Psoas muscle (tissue), 8 donors: ENCODE measurements around the gene SLC16A12. TPM values are rescaled to one million over a fixed set of nuclear protein-coding genes. Genes with fewer than 3 reads are reported as not detected.

Source experiments
- ATAC-seq, 4 donors: fragments of 200-7000 bp; cut with Tn5 transposase; one replicate each; pipeline ENCODE4 v1.9.1; 2020; ENCODE audit warnings: moderate library complexity in 3 of 4, mild to moderate bottlenecking in 2 of 4
- DNase-seq, 2 donors: peaks; one replicate each; pipeline ENCODE4 v3.0.0-alpha.2; 2020
- H3K27ac ChIP-seq: fragments of 200-600 bp; one replicate; pipeline ENCODE4 v1.8.0; 2022
- H3K27me3 ChIP-seq, 3 donors: fragments of 200-600 bp in 1 of 3; one replicate each; pipeline versions ENCODE4 v1.6.1 to v1.8.0; 2013 to 2022; ENCODE audit warnings: low read length in 2 of 3, mild to moderate bottlenecking in 2 of 3, moderate library complexity in 1 of 3; ENCODE audit not compliant: insufficient read depth in 3 of 3
- H3K36me3 ChIP-seq, 2 donors: fragments of 200-600 bp in 1 of 2; one replicate each; pipeline versions ENCODE4 v1.6.1 to v1.8.0; 2013 to 2022; ENCODE audit warnings: low read depth in 1 of 2, mild to moderate bottlenecking in 1 of 2, moderate library complexity in 1 of 2; ENCODE audit not compliant: insufficient read depth in 1 of 2
- H3K4me1 ChIP-seq: fragments of 200-600 bp; one replicate; pipeline ENCODE4 v1.8.0; 2022
- H3K4me3 ChIP-seq: fragments of 200-600 bp; one replicate; pipeline ENCODE4 v1.8.0; 2022; ENCODE audit warnings: mild to moderate bottlenecking
- H3K9me3 ChIP-seq: fragments of 200-600 bp; one replicate; pipeline ENCODE4 v1.8.0; 2022
- WGBS, 3 donors: extraction: QIAGEN DNeasy Blood & Tissue Kit; methylation state at CpG; one replicate each; pipeline versions ENCODE4 v1.1.6 to v1.1.7; 2013; 5-methylcytosine and 5-hydroxymethylcytosine counted together
- intact Hi-C, 2 donors: fragments of 100-400 bp; cut with DNase I; formaldehyde crosslinking; loops; one replicate each; pipeline versions ENCODE4 v1.11.0 to v1.14.2; 2022
- polyA plus RNA-seq, 3 donors: library from polyadenylated mRNA; stranded (reverse); fragments of 200-250 nt; gene quantifications; one replicate each; pipeline ENCODE4 v1.2.3, GENCODE V29; 2013
- total RNA-seq, 4 donors: library from RNA; stranded (reverse); fragmentation: NEBNext Ultra II Directional in 2 of 4; extraction: Animal tissue kit (Norgen Biotek cat#: 25700) in 2 of 4; gene quantifications; one replicate each; pipeline versions ENCODE4 v1.2.1 to v1.2.4, GENCODE V29; 2021 to 2023
- TF ChIP-seq, protein P1 (sequence below): fragments of 200-600 bp; IDR thresholded peaks from one replicate; pipeline ENCODE4 v1.8.0; 2022; ENCODE audit warnings: antibody characterized with exemption
- donor health status: healthy with polysubstance abuse.
- donor health status: DM: no; HTN: no; CAD: no; lungs with moderate emphysema.
- donor health status: Bipolar disorder and iron deficiency.
- donor health status: healthy.
- donor health status: DM: yes; HTN: yes; CAD: no.
- donor health status: DM: no; HTN: no; CAD: no.
- donor health status: DM: no; HTN: no; CAD: no.
- donor health status: DM: yes; HTN: yes; CAD: no.

SLC16A12 gene
- total and polyA plus RNA-seq, 7 donors, result 0.74 to 1.9 (median 1.2) TPM

DNA sequence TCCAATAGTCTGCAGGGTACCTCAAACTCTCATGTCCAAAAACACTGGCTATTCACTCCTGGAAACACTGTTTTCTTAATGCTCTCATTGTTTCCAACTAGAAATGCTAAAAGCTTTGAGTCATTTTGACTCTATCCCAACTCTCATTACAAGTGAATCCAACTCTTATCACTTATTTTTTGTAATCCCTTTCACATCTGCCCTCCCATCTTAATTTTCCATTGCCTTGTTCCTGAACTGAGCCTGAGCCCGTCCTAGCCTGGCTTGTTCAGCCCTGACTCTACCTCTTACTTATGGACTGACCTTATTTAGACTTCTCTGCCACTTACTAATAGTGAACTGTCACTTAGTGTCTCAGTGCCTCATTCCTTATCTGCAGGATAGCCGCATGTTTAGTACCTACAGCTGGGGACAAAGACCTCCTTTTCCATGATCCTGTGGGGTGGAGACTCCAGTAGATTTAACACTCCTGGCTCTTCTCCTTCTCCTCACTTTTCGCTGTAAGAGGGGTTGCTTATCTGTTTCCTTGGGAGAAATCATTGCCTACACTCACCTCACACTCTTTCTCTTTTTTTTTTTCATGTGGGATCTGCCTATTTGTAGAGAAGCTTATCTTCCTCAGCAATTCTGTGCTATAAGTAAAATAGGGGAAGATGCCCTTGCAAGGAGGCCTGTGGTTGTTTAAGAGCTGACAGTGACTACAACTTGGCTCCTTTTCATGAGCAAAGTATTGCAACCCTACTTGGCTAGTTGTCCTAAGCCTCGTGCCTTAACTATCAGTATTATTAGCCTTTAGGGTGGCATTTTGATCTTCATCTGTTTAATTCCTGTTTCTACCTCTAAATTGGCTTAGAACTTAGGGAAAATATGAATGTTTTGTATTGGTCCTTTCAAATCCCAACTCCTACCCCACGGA lies 56.4 kb downstream of the SLC16A12 start:
- intact Hi-C loops, result no loop called here
- no peaks in the 10 kb centered on the region for H3K27me3 ChIP-seq
- peak overlapping the region; percentile 33 for H3K27ac ChIP-seq
- ATAC-seq (peak in 2 of 4 donors; percentile 47 to 64), DNase-seq (no peak)
- no peaks in the 10 kb centered on the region for H3K9me3 ChIP-seq
- no peak overlapping the region for H3K4me3 ChIP-seq
- peaks cover 44% of the 10 kb centered on the region for H3K4me1 ChIP-seq
- WGBS, 3 donors, result 60 to 70% (median 60%) methylated on average over 5 of the region's 5 CpGs
- H3K36me3 ChIP-seq, result no peaks in the 10 kb centered on the region
- TF ChIP-seq, protein P1, sequence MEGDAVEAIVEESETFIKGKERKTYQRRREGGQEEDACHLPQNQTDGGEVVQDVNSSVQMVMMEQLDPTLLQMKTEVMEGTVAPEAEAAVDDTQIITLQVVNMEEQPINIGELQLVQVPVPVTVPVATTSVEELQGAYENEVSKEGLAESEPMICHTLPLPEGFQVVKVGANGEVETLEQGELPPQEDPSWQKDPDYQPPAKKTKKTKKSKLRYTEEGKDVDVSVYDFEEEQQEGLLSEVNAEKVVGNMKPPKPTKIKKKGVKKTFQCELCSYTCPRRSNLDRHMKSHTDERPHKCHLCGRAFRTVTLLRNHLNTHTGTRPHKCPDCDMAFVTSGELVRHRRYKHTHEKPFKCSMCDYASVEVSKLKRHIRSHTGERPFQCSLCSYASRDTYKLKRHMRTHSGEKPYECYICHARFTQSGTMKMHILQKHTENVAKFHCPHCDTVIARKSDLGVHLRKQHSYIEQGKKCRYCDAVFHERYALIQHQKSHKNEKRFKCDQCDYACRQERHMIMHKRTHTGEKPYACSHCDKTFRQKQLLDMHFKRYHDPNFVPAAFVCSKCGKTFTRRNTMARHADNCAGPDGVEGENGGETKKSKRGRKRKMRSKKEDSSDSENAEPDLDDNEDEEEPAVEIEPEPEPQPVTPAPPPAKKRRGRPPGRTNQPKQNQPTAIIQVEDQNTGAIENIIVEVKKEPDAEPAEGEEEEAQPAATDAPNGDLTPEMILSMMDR, result no peak

DNA sequence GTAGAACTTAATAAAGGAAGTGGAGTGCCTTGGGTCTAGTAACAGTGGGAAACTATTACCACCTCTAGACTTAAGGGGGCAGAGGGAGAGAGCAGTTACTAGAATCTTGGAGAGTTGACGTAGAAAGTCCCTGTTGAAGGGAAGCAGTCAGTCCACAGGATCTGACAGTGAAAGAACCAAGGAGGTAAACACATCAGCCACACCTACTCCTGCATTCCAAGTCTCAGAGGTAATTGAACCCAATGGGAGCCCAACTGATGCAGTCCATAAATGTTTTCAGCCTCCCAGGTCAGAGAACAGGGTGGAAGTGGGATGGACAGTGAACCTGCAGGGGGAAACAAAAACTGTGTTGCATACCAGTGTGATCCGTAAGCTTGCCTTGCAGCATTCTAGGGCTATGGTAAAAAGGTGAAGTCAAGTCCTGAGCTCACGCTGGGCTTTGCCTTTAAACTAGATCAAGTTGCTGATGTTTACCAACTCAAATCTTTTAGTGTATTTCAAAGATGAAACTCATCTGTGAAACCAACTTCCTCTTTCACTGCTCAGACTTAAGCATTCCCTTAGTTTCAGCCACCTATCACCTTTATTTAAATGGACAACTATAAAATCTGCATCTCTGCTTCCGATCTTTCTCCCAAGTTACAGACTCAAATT lies 57.2 kb downstream of the SLC16A12 start:
- DNase-seq (no peak), ATAC-seq (no peak)
- H3K9me3 ChIP-seq, result no peaks in the 10 kb centered on the region
- peaks cover 44% of the 10 kb centered on the region for H3K4me1 ChIP-seq
- intact Hi-C loops, result no loop called here
- 86 to 94% (median 93%) methylated on average over 4 of the region's 4 CpGs for WGBS, 3 donors
- no peak overlapping the region for H3K4me3 ChIP-seq
- H3K27me3 ChIP-seq, result no peaks in the 10 kb centered on the region
- H3K27ac ChIP-seq, result no peak overlapping the region
- H3K36me3 ChIP-seq, result no peaks in the 10 kb centered on the region
- TF ChIP-seq, protein P1, result no peak

DNA sequence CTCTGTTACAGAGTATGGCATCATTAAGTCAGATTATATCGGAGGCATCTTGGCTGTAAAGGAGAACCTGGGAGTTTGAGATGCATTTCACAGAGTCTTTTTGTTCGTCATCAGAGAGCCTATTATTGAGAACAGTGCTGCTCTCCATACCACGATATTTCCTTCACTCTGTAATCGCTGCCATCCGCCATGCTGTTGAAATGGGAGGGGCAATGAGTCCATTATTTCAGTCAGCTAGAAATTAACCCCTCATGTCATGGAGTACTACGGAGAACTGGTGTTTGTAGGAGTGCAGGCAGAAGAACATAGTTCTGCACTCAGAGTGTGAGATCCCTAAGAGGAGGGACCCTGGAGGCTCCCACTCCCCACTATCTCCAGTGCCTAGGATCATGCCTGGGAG lies 59.2 kb downstream of the SLC16A12 start:
- H3K36me3 ChIP-seq, result no peaks in the 10 kb centered on the region
- no peak overlapping the region for H3K4me3 ChIP-seq
- DNase-seq (no peak), ATAC-seq (peak in 3 of 4 donors; percentile 27 to 50 (median 32))
- intact Hi-C loops, result no loop called here
- no peaks in the 10 kb centered on the region for H3K27me3 ChIP-seq
- H3K27ac ChIP-seq, result peak overlapping the region; percentile 19
- TF ChIP-seq, protein P1, result no peak
- 49 to 56% (median 50%) methylated on average over 6 of the region's 6 CpGs for WGBS, 3 donors
- H3K4me1 ChIP-seq, result peaks cover 44% of the 10 kb centered on the region
- H3K9me3 ChIP-seq, result no peaks in the 10 kb centered on the region

DNA sequence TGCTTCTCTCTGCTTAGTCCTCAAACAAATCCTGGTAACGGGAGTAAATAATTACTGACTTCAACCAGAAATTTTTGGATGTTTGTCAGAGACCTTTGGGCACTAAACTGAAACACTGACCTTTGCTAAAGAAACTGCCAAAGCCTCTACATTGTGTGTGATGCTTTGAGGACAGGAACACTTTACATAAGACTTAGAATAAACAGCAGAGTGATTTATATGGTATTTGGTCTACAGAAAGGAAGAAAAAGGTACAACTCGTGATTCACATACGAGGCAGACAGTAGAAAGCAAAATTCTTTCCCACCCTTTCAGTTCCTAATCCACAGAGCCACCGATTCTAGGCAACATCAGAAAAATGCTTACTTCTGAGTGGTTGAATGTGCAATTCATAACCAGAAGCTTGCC lies 59.8 kb downstream of the SLC16A12 start:
- WGBS, 3 donors, result 29 to 46% (median 31%) methylated on average over 4 of the region's 4 CpGs
- DNase-seq, result no peak
- H3K27me3 ChIP-seq, result no peaks in the 10 kb centered on the region
- peak overlapping the region; percentile 19 for H3K27ac ChIP-seq
- no peaks in the 10 kb centered on the region for H3K9me3 ChIP-seq
- H3K4me3 ChIP-seq, result no peak overlapping the region
- intact Hi-C loops, result no loop called here
- H3K36me3 ChIP-seq, result no peaks in the 10 kb centered on the region
- TF ChIP-seq, protein P1, result no peak
- H3K4me1 ChIP-seq, result peaks cover 41% of the 10 kb centered on the region
- no peak for ATAC-seq
